Suprapubic skin (tissue), 4 donors: ENCODE data around the gene MYH10. TPM values are rescaled to one million over a fixed set of nuclear protein-coding genes. Genes with fewer than 3 reads are reported as not detected.

Experiments used
- DNase-seq, 2 donors: peaks; one replicate each; pipeline ENCODE4 v3.0.0-alpha.2; 2019; ENCODE audit warnings: low spot score in 2 of 2
- H3K27ac ChIP-seq: fragments of 200-600 bp; sonication (generic); one replicate; pipeline ENCODE4 v1.5.1; 2019
- H3K27me3 ChIP-seq: fragments of 200-600 bp; sonication (generic); one replicate; pipeline ENCODE4 v1.5.1; 2019
- H3K36me3 ChIP-seq: fragments of 200-600 bp; sonication (generic); one replicate; pipeline ENCODE4 v1.5.1; 2019
- H3K4me1 ChIP-seq: fragments of 200-600 bp; sonication (generic); one replicate; pipeline ENCODE4 v1.5.1; 2019
- H3K4me3 ChIP-seq: fragments of 200-600 bp; sonication (generic); one replicate; pipeline ENCODE4 v1.5.1; 2019; ENCODE audit warnings: mild to moderate bottlenecking
- H3K9me3 ChIP-seq: fragments of 200-600 bp; sonication (generic); one replicate; pipeline ENCODE4 v1.5.1; 2019
- EP300 ChIP-seq: sonication (generic); formaldehyde crosslinking; IDR thresholded peaks from one replicate; pipeline ENCODE4 v1.6.1; 2017; ENCODE audit warnings: antibody characterized with exemption
- POLR2A ChIP-seq, 2 donors: fragments of 450-650 bp; IDR thresholded peaks; one replicate each; pipeline ENCODE4 v1.6.1; 2017; ENCODE audit warnings: antibody characterized with exemption in 2 of 2, mild to moderate bottlenecking in 2 of 2, moderate library complexity in 2 of 2
- POLR2AphosphoS5 ChIP-seq, 3 donors: sonication (generic); formaldehyde crosslinking; IDR thresholded peaks; one replicate each; pipeline ENCODE4 v1.6.1; 2017; ENCODE audit warnings: antibody characterized with exemption in 3 of 3
- WGBS: methylation state at CpG from one replicate; pipeline ENCODE4 v1.1.5; 2018; 5-methylcytosine and 5-hydroxymethylcytosine counted together
- total RNA-seq, 4 donors: library from RNA; depleted of rRNA; stranded (reverse); fragments of >200 nt; gene quantifications; one replicate each; pipeline ENCODE4 v1.1.0, GENCODE V29; 2016
- TF ChIP-seq, protein P1 (sequence below), 2 donors: fragments of 200-600 bp in 1 of 2; fragments of 450-650 bp in 1 of 2; sonication (generic) in 1 of 2; IDR thresholded peaks; one replicate each; pipeline ENCODE4 v1.5.1; 2016 to 2019; ENCODE audit warnings: antibody characterized with exemption in 2 of 2, mild to moderate bottlenecking in 1 of 2, moderate library complexity in 1 of 2

MYH10 gene
- total RNA-seq, 4 donors from 2014 or later = 9.5 to 18.3 (median 13.2) TPM

DNA sequence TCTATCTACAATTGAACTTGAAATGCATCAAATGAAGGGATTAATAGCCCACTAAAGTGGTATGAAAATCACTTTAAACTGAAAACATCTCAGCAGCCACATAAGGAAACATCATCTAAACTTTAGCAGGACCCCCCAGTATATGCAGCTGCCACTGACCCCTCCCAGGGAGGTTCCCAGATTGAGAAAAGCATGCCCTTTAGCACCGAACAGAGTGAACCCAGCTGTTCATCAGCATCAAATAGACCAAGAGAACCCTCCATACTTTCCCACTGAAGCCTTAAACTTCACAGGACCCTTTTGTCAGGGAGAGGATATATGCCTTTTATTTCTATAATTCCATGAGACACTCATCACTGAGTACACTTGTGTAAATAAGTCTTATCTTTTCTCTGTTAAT is 44.6 kb downstream of the MYH10 start:
- Histone ChIP-seq H3K27me3 (no peaks in the 10 kb centered on the region), H3K4me3 (no peak overlapping the region), H3K36me3 (no peaks in the 10 kb centered on the region), H3K27ac (no peak overlapping the region), H3K9me3 (no peaks in the 10 kb centered on the region), H3K4me1 (peaks cover 5% of the 10 kb centered on the region)
- TF ChIP-seq POLR2A (IDR thresholded peaks at IDR 0.05) = no peak
- no peak for TF ChIP-seq POLR2AphosphoS5 (IDR thresholded peaks at IDR 0.05)
- TF ChIP-seq, protein P1, sequence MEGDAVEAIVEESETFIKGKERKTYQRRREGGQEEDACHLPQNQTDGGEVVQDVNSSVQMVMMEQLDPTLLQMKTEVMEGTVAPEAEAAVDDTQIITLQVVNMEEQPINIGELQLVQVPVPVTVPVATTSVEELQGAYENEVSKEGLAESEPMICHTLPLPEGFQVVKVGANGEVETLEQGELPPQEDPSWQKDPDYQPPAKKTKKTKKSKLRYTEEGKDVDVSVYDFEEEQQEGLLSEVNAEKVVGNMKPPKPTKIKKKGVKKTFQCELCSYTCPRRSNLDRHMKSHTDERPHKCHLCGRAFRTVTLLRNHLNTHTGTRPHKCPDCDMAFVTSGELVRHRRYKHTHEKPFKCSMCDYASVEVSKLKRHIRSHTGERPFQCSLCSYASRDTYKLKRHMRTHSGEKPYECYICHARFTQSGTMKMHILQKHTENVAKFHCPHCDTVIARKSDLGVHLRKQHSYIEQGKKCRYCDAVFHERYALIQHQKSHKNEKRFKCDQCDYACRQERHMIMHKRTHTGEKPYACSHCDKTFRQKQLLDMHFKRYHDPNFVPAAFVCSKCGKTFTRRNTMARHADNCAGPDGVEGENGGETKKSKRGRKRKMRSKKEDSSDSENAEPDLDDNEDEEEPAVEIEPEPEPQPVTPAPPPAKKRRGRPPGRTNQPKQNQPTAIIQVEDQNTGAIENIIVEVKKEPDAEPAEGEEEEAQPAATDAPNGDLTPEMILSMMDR (IDR thresholded peaks at IDR 0.05) = no peak
- no peak for TF ChIP-seq EP300
- no peak for DNase-seq
- WGBS = 75% methylated on average over 1 of the region's 1 CpG

DNA sequence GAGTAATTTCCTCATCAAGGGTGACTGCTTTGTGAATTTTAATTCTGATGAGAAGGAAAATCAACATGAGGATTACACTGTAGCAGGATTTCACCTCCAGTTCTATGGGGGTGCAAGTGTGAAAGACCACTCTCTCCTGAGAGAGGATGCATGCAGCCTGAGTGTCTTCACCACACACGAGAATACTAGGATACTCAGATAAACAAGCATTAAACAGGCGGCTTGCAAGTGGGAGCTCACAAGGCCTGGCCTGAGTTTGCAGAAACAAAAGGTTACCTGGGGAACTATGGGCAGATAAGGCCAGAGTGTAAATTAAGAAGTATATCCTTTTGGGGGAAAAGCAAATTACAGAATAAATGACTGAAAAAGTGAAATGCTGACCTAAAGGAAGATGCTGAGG is 46.6 kb downstream of the MYH10 start:
- 98% methylated on average over 2 of the region's 2 CpGs for WGBS
- peaks cover 7% of the 10 kb centered on the region for H3K4me1 ChIP-seq
- H3K36me3 ChIP-seq = no peaks in the 10 kb centered on the region
- no peak overlapping the region for H3K4me3 ChIP-seq
- no peak overlapping the region for H3K27ac ChIP-seq
- no peak for TF ChIP-seq POLR2A (IDR thresholded peaks at IDR 0.05)
- no peak for TF ChIP-seq EP300
- TF ChIP-seq, protein P1 (IDR thresholded peaks at IDR 0.05) = no peak
- TF ChIP-seq POLR2AphosphoS5 (IDR thresholded peaks at IDR 0.05) = no peak
- H3K9me3 ChIP-seq = no peaks in the 10 kb centered on the region
- no peaks in the 10 kb centered on the region for H3K27me3 ChIP-seq
- DNase-seq = no peak

DNA sequence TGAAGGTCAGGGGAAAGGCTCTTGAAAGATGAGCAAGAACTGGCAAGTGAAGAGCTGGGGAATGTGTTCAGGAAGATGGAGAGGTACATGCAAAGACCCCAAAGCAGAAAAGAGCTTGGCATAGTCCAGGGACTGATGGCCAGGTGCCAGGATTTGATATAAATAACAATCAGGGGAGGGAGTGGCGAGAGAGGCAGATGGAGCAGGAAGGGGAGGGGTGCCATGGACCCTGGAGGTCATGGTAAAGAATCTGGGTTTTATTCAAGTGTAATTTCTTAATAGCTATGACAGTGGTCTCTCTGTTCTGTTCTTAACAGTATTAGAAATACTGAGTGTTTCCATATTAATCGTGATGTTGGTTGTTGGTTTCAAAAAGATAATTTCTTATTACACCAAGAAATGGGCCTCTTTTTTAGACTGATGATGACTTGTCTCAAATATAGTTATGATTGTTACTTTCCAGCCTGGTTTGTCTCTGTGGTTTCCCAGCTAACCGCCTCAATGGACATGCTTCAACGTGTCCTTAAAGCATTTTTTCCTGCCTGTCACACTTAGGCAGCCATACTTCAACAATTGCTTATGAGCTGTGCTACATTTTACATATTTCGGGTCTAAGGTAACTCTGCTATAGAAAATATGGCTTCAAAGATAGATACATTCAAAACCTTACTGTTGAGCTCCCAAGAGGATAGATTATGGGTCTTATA is 49.4 kb downstream of the MYH10 start:
- no peaks in the 10 kb centered on the region for H3K9me3 ChIP-seq
- H3K4me3 ChIP-seq = no peak overlapping the region
- H3K4me1 ChIP-seq = peaks cover 7% of the 10 kb centered on the region
- no peak overlapping the region for H3K27ac ChIP-seq
- no peaks in the 10 kb centered on the region for H3K27me3 ChIP-seq
- no peak for DNase-seq
- no peaks in the 10 kb centered on the region for H3K36me3 ChIP-seq
- TF ChIP-seq POLR2AphosphoS5 (IDR thresholded peaks at IDR 0.05) = no peak
- TF ChIP-seq EP300 = no peak
- TF ChIP-seq, protein P1 (IDR thresholded peaks at IDR 0.05) = no peak
- no peak for TF ChIP-seq POLR2A (IDR thresholded peaks at IDR 0.05)
- 59% methylated on average over 5 of the region's 5 CpGs for WGBS

DNA sequence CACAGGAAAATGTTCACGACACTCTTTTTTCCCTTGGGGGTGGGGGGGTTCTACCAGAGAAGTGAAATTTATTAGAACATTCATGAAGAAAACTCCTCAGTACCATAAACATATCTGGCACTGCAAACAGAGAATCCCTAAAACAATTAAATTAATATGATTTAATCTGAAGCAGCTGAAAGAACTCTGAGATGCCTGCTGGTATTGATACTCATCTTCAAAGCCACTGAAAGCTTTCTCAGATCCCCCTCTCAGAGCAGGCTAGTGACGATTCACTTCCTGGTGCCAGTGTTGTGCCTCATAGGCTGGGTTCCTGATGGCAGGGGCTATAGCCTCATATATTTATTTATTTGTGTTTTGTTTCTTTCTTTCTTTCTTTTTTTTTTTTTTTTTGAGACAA is 52.7 kb downstream of the MYH10 start:
- Histone ChIP-seq H3K9me3 (no peaks in the 10 kb centered on the region), H3K4me1 (peaks cover 7% of the 10 kb centered on the region), H3K36me3 (no peaks in the 10 kb centered on the region), H3K27me3 (no peaks in the 10 kb centered on the region), H3K4me3 (no peak overlapping the region), H3K27ac (no peak overlapping the region)
- WGBS = 60% methylated on average over 2 of the region's 2 CpGs
- DNase-seq = no peak
- TF ChIP-seq POLR2A (IDR thresholded peaks at IDR 0.05) = no peak
- TF ChIP-seq POLR2AphosphoS5 (IDR thresholded peaks at IDR 0.05) = no peak
- no peak for TF ChIP-seq EP300
- TF ChIP-seq, protein P1 (IDR thresholded peaks at IDR 0.05) = no peak

DNA sequence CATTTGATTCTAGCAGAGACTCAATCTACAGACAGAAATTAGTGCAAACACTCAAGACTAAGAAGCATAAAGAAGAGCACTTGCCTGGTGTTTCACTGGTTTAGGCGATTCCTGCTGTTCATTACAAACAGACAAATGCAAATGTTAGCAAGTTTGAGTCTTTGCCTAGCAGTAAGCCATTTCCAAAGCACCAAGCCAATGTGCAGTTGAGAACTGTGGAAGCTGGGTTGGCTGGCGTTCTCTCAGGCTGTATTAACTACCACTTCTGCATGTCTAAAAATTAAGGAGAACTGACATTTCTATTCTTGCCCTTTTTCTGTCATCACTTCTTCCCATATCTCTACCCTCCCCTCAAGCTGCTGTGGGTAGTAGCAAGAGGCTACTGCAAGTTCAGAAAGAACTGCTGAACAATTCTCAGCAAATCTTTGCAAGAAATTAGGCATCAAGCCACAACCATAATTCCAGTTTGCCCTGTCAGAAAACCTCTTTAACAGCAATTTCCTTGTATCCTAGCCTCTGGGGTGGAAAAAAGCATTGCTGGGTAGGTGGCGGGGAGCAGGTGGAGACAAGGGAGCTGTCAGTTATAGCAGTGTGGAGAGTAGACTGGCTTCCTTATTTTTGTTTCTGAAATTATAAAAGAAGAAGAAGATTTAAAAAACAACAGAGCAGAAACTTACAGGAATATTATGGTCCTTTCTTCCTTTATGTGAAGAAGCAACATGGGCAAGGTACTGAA is 53.8 kb downstream of the MYH10 start:
- 90% methylated on average over 3 of the region's 3 CpGs for WGBS
- TF ChIP-seq, protein P1 (IDR thresholded peaks at IDR 0.05) = no peak
- TF ChIP-seq POLR2A (IDR thresholded peaks at IDR 0.05) = no peak

More for the DNA sequence above, 53.8 kb downstream of the MYH10 start:
- Histone ChIP-seq H3K9me3 (no peaks in the 10 kb centered on the region), H3K27ac (no peak overlapping the region), H3K27me3 (no peaks in the 10 kb centered on the region), H3K36me3 (no peaks in the 10 kb centered on the region), H3K4me1 (peaks cover 4% of the 10 kb centered on the region), H3K4me3 (no peak overlapping the region)
- DNase-seq = no peak
